ENCODE measurements around the gene TMEM164.

TMEM164 gene

DNA sequence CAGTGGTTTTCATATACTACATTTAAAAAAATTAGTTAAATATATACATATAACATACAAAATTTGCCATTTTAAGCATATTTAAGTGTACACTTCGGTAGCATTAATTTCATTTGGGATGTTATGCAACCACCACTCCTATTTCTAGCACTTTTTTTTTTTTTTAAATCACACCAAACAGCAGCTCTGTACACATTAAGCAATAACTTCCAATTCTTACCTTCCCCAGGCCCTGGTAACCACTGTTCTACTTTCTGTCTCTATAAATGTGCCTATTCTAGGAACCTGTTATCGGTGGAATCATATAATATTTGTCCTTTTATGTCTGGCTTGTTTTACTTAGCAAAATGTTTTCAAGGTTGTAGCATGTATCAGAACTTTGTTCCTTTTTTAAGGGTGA is 39.1 kb downstream of the TMEM164 start:
- ATAC-seq (ENCODE audit: low read depth) (no peak), DNase-seq (ENCODE audit: low spot score in 2 of 2) (no peak)
- H3K4me3 Mint-ChIP-seq, result no peak overlapping the region
- peaks cover 16% of the 10 kb centered on the region for H3K4me1 Mint-ChIP-seq
- H3K9me3 Mint-ChIP-seq, result no peaks in the 10 kb centered on the region
- H3K27ac Mint-ChIP-seq, result no peak overlapping the region
- no peaks in the 10 kb centered on the region for H3K27me3 Mint-ChIP-seq
- H3K36me3 Mint-ChIP-seq, result peaks cover 4% of the 10 kb centered on the region

DNA sequence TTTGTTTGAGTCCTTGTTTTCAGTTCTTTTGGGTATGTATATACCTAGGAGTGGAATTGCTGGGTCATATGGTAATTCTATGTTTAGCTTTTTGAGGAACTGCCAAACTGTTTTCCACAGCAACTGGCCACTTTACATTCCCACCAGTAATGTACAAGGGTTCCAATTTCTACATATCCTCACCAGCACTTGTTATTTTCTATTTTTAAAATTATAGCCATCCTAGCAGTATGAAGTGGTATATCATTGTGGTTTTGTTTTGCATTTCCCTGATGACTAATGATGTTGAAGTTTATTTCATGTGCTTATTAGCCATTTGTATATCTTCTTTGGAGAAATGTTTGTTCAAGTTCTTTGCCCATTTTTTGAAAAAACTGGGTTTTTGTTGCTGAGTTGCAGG is 39.6 kb downstream of the TMEM164 start:
- peaks cover 2% of the 10 kb centered on the region for H3K36me3 Mint-ChIP-seq
- H3K9me3 Mint-ChIP-seq, result no peaks in the 10 kb centered on the region
- DNase-seq (ENCODE audit: low spot score in 2 of 2) (no peak), ATAC-seq (ENCODE audit: low read depth) (no peak)
- peaks cover 13% of the 10 kb centered on the region for H3K4me1 Mint-ChIP-seq
- H3K27ac Mint-ChIP-seq, result no peak overlapping the region
- no peak overlapping the region for H3K4me3 Mint-ChIP-seq
- H3K27me3 Mint-ChIP-seq, result no peaks in the 10 kb centered on the region

DNA sequence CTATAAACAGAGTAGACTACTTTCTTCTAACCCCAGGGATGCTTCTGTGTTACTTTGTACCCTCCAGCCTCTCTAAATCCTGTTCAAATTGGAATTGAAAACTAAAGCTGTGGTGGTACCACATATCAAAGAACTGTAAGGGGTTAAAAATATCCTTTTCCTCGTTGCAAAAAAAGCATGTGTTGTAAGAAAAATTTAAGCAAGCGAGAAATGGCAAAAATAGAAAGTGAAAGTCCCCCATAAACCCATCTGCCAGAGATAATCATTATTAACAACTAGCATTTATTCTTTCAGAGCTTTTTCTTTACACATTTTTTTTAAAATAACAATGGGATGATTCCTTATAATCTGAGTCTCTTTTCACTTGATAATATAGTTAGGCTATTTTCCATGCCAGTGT is 40.6 kb downstream of the TMEM164 start:
- ATAC-seq (ENCODE audit: low read depth) (no peak), DNase-seq (ENCODE audit: low spot score in 2 of 2) (no peak)
- no peak overlapping the region for H3K4me3 Mint-ChIP-seq
- no peaks in the 10 kb centered on the region for H3K27me3 Mint-ChIP-seq
- H3K4me1 Mint-ChIP-seq, result peaks cover 10% of the 10 kb centered on the region
- H3K9me3 Mint-ChIP-seq, result no peaks in the 10 kb centered on the region
- peaks cover 3% of the 10 kb centered on the region for H3K36me3 Mint-ChIP-seq
- H3K27ac Mint-ChIP-seq, result no peak overlapping the region

DNA sequence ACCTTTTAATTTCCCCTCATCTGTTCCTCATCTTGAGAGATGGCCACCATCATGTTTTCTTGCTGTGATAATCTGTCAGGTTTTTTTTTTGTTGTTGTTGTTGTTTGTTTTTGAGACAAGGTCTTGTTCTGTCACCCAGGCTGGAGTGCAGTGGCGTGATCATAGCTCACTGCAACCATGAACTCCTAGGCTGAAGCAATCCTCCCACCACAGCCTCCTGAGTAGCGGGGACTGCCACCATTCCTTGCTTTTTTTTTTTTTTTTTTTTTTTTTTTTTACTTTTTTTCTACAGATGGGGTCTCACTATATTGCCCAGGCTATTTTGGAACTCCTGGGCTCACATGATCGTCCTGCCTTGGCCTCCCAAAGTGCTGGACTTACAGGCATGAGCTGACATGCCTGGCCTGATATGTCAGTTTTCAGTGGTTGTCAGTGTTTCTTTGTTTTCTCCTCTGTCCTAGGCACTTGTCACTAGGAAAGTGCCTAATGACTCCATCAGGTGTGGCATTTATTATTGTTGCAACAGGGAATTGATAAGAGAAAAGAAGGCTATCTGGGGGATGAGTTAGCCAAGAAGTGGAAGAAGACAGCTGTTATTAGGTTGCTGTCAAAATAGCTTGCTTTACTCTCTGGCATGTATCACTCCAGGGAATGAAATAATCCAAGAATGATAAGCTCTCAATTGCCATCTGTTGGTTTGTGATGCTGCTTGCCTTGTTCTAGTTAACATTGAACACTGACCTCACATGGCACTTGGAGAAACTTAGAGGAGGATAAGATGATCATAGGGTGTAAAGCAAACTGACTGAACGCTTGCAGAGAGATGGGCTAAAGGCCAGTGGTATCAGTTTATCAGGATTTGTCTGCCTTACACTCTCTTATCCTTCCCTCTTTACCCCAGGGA is 41.7 kb downstream of the TMEM164 start:
- Mint-ChIP-seq H3K4me1 (peaks cover 9% of the 10 kb centered on the region), H3K27me3 (no peaks in the 10 kb centered on the region), H3K4me3 (no peak overlapping the region), H3K27ac (no peak overlapping the region), H3K9me3 (no peaks in the 10 kb centered on the region), H3K36me3 (peaks cover 2% of the 10 kb centered on the region)
- ATAC-seq (ENCODE audit: low read depth) (no peak), DNase-seq (ENCODE audit: low spot score in 2 of 2) (no peak)

DNA sequence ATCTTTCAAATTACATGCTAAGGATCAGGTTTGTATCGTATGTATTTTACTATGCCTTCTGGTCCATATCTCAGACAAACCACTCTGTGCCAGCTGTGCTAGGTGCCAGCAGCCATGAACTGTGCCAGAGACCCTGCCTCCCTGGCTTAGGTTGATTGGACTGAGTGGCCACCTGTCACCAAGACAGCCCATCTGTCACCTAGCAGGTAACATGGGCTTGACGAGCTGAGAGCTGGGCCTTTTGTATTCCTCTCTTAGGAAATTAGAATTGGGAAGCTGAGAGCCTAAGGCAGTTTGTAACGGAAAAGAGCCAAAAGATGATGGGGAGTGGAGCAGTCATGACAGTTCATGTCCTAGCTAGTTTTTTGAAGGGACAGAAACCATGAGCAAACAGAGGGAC is 42.5 kb downstream of the TMEM164 start:
- H3K27ac Mint-ChIP-seq, result no peak overlapping the region
- no peaks in the 10 kb centered on the region for H3K27me3 Mint-ChIP-seq
- DNase-seq (ENCODE audit: low spot score in 2 of 2) (no peak), ATAC-seq (ENCODE audit: low read depth) (no peak)
- no peak overlapping the region for H3K4me3 Mint-ChIP-seq
- peaks cover 2% of the 10 kb centered on the region for H3K36me3 Mint-ChIP-seq
- no peaks in the 10 kb centered on the region for H3K9me3 Mint-ChIP-seq
- peaks cover 9% of the 10 kb centered on the region for H3K4me1 Mint-ChIP-seq

DNA sequence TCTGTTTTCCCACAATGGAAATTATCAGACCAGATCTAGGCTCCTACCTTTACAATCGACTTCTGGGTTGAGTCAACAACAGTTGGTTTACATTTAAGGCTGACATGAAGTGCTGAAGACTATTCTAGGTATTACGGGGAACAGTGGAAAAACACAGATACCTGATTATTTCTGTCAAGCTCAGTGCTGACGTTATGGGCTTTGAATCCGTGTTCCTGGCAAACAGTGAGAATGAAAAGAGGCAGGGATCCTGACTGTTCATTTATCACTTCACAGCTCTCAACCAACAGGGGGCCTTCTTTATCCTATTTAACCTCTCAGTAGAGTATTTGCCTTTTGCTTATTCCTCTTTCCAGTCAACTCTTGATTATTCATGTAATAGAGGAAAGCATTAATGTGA is 43.1 kb downstream of the TMEM164 start:
- no peak for DNase-seq (ENCODE audit: low spot score in 2 of 2)
- Mint-ChIP-seq H3K27ac (no peak overlapping the region), H3K4me1 (peaks cover 9% of the 10 kb centered on the region), H3K36me3 (peaks cover 2% of the 10 kb centered on the region), H3K9me3 (no peaks in the 10 kb centered on the region), H3K27me3 (no peaks in the 10 kb centered on the region), H3K4me3 (no peak overlapping the region)
- ATAC-seq (ENCODE audit: low read depth), result no peak

DNA sequence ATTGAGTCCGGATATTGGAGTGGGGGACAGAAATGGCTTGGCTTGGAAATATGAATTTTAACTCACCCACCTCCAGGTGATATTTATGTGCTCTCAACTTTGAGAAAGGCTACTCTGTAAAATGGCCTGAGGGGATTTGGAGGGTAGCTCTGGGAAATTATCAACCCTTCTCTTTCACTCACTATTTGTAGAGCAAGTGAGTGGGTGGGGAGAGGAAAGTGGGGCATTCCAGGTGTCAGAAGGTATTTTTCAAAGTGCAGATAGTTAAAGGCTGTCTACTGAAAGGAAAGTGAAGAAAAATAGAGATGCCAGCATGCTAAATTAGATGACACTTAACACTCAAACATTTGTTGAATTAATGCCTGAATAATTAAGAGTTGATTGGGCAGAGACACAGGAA is 44.1 kb downstream of the TMEM164 start:
- no peak overlapping the region for H3K4me3 Mint-ChIP-seq
- ATAC-seq (ENCODE audit: low read depth) (no peak), DNase-seq (ENCODE audit: low spot score in 2 of 2) (no peak)
- no peaks in the 10 kb centered on the region for H3K27me3 Mint-ChIP-seq
- no peak overlapping the region for H3K27ac Mint-ChIP-seq
- H3K4me1 Mint-ChIP-seq, result peaks cover 8% of the 10 kb centered on the region
- peaks cover 2% of the 10 kb centered on the region for H3K36me3 Mint-ChIP-seq
- no peaks in the 10 kb centered on the region for H3K9me3 Mint-ChIP-seq

DNA sequence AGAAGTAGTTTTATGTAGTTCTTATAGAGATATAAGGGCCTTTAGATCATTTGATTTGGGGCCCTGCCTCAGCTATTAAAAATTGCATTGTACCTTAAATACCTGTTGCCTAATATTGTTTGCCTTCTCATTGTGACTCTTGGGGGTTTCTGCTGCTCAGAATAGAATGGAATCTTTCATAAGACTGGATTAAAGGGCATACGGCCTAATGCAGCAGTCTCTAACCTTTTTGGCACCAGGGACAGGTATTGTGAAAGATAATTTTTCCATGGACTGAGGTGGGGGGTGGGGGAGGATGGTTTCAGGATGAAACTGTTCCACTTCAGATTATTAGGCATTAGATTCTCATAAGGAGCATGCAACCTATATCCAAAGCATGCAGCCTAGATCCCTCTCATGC is 46.2 kb downstream of the TMEM164 start:
- Mint-ChIP-seq H3K4me3 (no peak overlapping the region), H3K27ac (peak overlapping the region; percentile 61)

DNA sequence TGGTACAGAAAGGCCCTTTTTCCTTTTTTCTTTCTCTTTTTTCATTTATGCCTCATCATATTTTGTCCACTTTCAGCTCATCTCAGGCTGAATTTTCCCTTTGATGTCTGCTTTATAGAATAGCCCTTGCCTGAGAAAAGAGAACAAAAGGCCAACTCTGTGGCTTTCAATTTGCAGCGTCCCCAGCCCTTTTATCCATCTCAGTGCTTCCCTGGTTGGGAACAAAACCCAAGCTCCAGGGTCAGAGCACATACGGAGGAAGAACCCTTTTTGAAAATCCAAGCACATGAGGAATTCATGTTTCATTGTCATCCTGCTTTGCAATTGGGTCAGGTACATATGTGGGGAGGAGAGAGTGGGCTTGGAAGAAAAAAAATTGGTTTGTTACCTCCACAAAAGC is 47.5 kb downstream of the TMEM164 start:
- H3K36me3 Mint-ChIP-seq, result peaks cover 11% of the 10 kb centered on the region
- no peak overlapping the region for H3K27ac Mint-ChIP-seq
- H3K4me1 Mint-ChIP-seq, result no peaks in the 10 kb centered on the region
- H3K9me3 Mint-ChIP-seq, result no peaks in the 10 kb centered on the region
- no peak for DNase-seq (ENCODE audit: low spot score in 2 of 2)
- no peaks in the 10 kb centered on the region for H3K27me3 Mint-ChIP-seq
- no peak overlapping the region for H3K4me3 Mint-ChIP-seq
- no peak for ATAC-seq (ENCODE audit: low read depth)

More for the DNA sequence above, 46.2 kb downstream of the TMEM164 start:
- peaks cover 2% of the 10 kb centered on the region for H3K4me1 Mint-ChIP-seq
- H3K36me3 Mint-ChIP-seq, result peaks cover 8% of the 10 kb centered on the region
- DNase-seq (ENCODE audit: low spot score in 2 of 2) (no peak), ATAC-seq (ENCODE audit: low read depth) (no peak)
- H3K27me3 Mint-ChIP-seq, result no peaks in the 10 kb centered on the region
- no peaks in the 10 kb centered on the region for H3K9me3 Mint-ChIP-seq

DNA sequence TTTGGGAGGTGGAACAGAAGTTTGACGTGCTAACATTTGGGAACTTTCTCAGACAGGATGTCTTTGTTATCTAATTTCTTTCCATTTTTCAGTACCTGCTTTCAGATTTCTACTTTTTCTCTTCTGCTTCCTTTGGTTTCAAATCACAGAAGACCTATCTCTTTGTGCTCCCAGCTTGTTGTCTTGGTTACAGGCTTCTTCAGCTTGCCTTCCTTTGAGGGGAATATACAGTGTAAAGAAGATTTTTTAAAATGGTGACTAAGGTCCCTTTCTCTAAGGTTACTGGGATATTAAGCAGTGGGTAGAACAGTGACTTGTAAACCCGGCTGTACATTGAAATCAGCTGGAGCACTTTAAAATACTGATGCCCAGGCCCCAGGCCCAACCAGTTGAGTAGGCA is 48.0 kb downstream of the TMEM164 start:
- no peak for ATAC-seq (ENCODE audit: low read depth)
- H3K9me3 Mint-ChIP-seq, result no peaks in the 10 kb centered on the region
- H3K4me1 Mint-ChIP-seq, result peaks cover 4% of the 10 kb centered on the region

DNA sequence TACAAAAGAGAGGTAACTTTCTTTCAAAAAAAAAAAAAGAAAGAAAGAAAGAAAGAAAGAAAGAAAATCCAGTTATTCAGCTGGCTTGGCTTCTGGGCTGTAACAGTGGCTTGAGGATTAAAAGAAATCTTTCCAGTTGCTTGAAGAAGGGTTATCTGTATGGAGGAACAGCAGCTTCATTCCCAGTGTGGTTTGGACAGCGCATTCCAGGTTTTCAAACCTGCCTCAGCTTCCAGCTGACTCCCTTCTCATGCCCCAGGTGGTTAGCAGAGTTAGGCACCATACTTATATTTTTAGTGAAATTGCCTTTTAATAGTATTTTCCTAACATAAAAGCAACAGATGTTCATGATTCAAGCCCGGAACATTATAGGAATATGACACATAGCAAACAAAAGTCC is 48.6 kb downstream of the TMEM164 start:
- H3K27me3 Mint-ChIP-seq, result no peaks in the 10 kb centered on the region
- H3K9me3 Mint-ChIP-seq, result no peaks in the 10 kb centered on the region
- no peak overlapping the region for H3K27ac Mint-ChIP-seq
- no peak for ATAC-seq (ENCODE audit: low read depth)
- no peak overlapping the region for H3K4me3 Mint-ChIP-seq
- H3K36me3 Mint-ChIP-seq, result peaks cover 14% of the 10 kb centered on the region
- no peak for DNase-seq (ENCODE audit: low spot score in 2 of 2)
- peaks cover 5% of the 10 kb centered on the region for H3K4me1 Mint-ChIP-seq

More for the DNA sequence above, 48.0 kb downstream of the TMEM164 start:
- no peak for DNase-seq (ENCODE audit: low spot score in 2 of 2)
- Mint-ChIP-seq H3K27ac (no peak overlapping the region), H3K36me3 (peaks cover 14% of the 10 kb centered on the region), H3K4me3 (no peak overlapping the region), H3K27me3 (no peaks in the 10 kb centered on the region)

DNA sequence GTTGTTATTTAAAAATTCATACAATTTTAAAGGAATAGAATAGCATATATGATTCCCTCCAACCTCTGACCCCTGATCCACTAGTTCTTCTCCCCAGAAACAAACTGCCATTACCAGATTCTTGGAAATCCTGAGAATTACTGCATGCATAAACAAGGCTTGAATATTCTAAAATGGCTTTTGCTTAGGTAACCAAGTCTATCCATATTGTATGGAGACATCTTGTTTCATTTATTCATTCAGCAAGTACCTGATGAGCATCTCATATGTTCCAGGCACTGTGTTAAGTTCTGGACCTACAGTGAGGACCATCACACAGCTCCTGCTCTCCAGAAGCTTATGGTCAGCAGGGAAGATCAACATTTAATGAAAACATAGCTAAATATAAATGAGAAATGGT is 49.4 kb downstream of the TMEM164 start:
- DNase-seq (ENCODE audit: low spot score in 2 of 2), result no peak
- no peaks in the 10 kb centered on the region for H3K27me3 Mint-ChIP-seq
- peaks cover 5% of the 10 kb centered on the region for H3K4me1 Mint-ChIP-seq
- no peak overlapping the region for H3K27ac Mint-ChIP-seq
- H3K4me3 Mint-ChIP-seq, result no peak overlapping the region
- no peaks in the 10 kb centered on the region for H3K9me3 Mint-ChIP-seq
- ATAC-seq (ENCODE audit: low read depth), result no peak
- H3K36me3 Mint-ChIP-seq, result peaks cover 14% of the 10 kb centered on the region

DNA sequence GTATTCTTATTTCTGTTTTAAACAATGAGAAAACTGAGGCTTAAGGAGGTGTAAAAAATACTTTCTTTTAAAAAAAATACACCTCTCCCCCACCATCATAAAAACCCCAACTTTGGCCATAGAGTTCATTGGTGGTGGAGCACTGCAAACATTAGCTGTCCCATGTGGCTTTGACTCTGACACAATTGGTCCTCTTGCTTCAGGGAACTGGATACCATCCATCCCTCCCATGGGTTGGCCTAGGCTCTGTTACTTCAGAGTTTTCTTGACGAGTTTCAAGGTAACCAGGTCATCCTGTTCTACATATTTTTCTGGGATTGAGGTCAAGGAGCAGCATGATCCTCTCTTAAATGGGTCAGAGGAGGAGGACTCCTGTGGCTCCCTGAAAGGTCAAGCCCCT is 50.5 kb downstream of the TMEM164 start:
- Mint-ChIP-seq H3K36me3 (peaks cover 12% of the 10 kb centered on the region), H3K27ac (no peak overlapping the region), H3K9me3 (no peaks in the 10 kb centered on the region), H3K27me3 (no peaks in the 10 kb centered on the region), H3K4me1 (peaks cover 5% of the 10 kb centered on the region), H3K4me3 (no peak overlapping the region)
- DNase-seq (ENCODE audit: low spot score in 2 of 2) (no peak), ATAC-seq (ENCODE audit: low read depth) (no peak)

DNA sequence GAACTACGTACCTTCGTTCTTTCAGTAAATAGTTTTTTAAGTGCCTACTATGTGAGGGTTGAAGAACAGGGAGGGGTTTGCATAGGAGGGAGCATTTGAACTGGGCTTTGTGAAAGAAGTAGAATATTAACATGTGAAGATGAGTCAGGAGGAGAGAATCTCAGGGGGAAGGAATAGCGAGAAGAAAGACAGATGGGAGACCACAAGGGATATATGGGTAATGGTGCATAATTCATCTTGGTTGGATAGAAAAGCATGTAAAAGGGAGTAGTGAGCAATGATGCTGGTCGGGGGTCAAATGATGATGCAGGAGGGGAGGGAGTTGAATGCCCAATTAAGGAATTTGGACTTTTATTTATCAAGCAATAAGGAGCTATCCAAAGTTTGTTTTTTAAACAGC is 52.7 kb downstream of the TMEM164 start:
- H3K4me3 Mint-ChIP-seq, result no peak overlapping the region
- no peak for DNase-seq (ENCODE audit: low spot score in 2 of 2)
- no peaks in the 10 kb centered on the region for H3K27me3 Mint-ChIP-seq
- no peak overlapping the region for H3K27ac Mint-ChIP-seq
- no peaks in the 10 kb centered on the region for H3K9me3 Mint-ChIP-seq
- no peak for ATAC-seq (ENCODE audit: low read depth)
- peaks cover 12% of the 10 kb centered on the region for H3K36me3 Mint-ChIP-seq
- peaks cover 5% of the 10 kb centered on the region for H3K4me1 Mint-ChIP-seq

DNA sequence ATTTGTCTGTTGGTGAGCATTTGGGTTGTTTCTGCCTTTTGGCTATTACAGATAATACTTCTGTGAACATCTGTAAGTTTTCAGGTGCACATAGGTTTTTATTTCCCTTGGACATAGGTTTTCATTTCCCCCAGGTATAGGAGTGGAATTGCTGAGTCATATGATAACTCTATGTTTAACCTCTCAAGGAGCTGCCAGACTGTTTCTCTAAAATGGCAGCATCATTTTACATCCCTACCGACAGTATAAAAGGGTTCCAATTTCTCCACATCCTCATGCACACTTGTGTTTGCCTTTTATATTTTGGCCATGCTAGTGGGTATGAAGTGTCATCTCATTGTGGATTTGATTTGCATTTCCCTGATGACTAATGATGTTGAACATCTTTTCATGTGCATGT is 53.5 kb downstream of the TMEM164 start:
- Mint-ChIP-seq H3K9me3 (no peaks in the 10 kb centered on the region), H3K4me3 (no peak overlapping the region), H3K27me3 (no peaks in the 10 kb centered on the region), H3K36me3 (peaks cover 12% of the 10 kb centered on the region), H3K4me1 (peaks cover 5% of the 10 kb centered on the region), H3K27ac (no peak overlapping the region)
- DNase-seq (ENCODE audit: low spot score in 2 of 2) (no peak), ATAC-seq (ENCODE audit: low read depth) (no peak)
